GM21528 (cell line): ENCODE data around the gene CARD11.

Experiments used
- ATAC-seq: cut with Tn5 transposase; IDR thresholded peaks from one replicate; pipeline ENCODE4 v1.9.1; 2021; ENCODE audit warnings: mild to moderate bottlenecking, moderate library complexity; ENCODE audit not compliant: unreplicated experiment, low FRiP score

The CARD11 gene

GRCh38 chr7:2918406-2918805, 125.3 kb downstream of the CARD11 start:
- ATAC-seq: no peak

- no peak for ATAC-seq
Observed at GRCh38 chr7:2915023-2915422, 128.6 kb downstream of the CARD11 start.

GRCh38 chr7:2913760-2914387, 129.8 kb downstream of the CARD11 start:
- ATAC-seq: no peak

GRCh38 chr7:2912684-2913439, 130.8 kb downstream of the CARD11 start:
- ATAC-seq: no peak

GRCh38 chr7:2911466-2911865, 132.2 kb downstream of the CARD11 start:
- no peak for ATAC-seq

GRCh38 chr7:2909471-2910039, 134.1 kb downstream of the CARD11 start:
- ATAC-seq: no peak

- ATAC-seq: no peak
Observed at GRCh38 chr7:2909043-2909442, 134.6 kb downstream of the CARD11 start.

- no peak for ATAC-seq
Observed at GRCh38 chr7:2908103-2908683, 135.5 kb downstream of the CARD11 start.

GRCh38 chr7:2906197-2906931, 137.3 kb downstream of the CARD11 start:
- no peak for ATAC-seq

GRCh38 chr7:2905500-2905899, 138.2 kb downstream of the CARD11 start:
- no peak for ATAC-seq

- ATAC-seq: no peak
Observed at GRCh38 chr7:2905027-2905426, 138.6 kb downstream of the CARD11 start.

GRCh38 chr7:2904202-2904601, 139.5 kb downstream of the CARD11 start:
- no peak for ATAC-seq

- no peak for ATAC-seq
Observed at GRCh38 chr7:2903682-2904162, 139.9 kb downstream of the CARD11 start.

- no peak for ATAC-seq
Observed at GRCh38 chr7:2897023-2897422, 146.6 kb downstream of the CARD11 start.

GRCh38 chr7:2896131-2896530, 147.5 kb downstream of the CARD11 start:
- ATAC-seq: no peak

GRCh38 chr7:2894118-2894940, 149.3 kb downstream of the CARD11 start:
- ATAC-seq: peak; percentile 67

- no peak for ATAC-seq
Observed at GRCh38 chr7:2893411-2893861, 150.2 kb downstream of the CARD11 start.

GRCh38 chr7:2892549-2892948, 151.1 kb downstream of the CARD11 start:
- no peak for ATAC-seq

GRCh38 chr7:2887816-2888215, 155.9 kb downstream of the CARD11 start:
- no peak for ATAC-seq

- ATAC-seq: no peak
Observed at GRCh38 chr7:2886900-2887299, 156.8 kb downstream of the CARD11 start.
